K562 (cell line): ENCODE results near the gene ICAM1. TPM values are rescaled to one million over a fixed set of nuclear protein-coding genes. Genes with fewer than 3 reads are reported as not detected.

Experiments used
- E2F3 ChIP-seq: fragments of 250-450 bp; sonication (Bioruptor Pico); IDR thresholded peaks from 2 replicates; pipeline ENCODE4 v1.4.0; 2020; ENCODE audit warnings: mild to moderate bottlenecking
- LCOR ChIP-seq: sonication (generic); formaldehyde crosslinking; IDR thresholded peaks from 2 replicates; pipeline ENCODE4 v1.8.0; 2022; ENCODE audit warnings: mild to moderate bottlenecking, missing genetic modification reagents
- MBD2 ChIP-seq: sonication (generic); IDR thresholded peaks from 2 replicates; pipeline ENCODE4 v1.6.1; 2016; ENCODE audit warnings: low read depth, borderline replicate concordance
- MEIS2 ChIP-seq: fragments of 450-650 bp; IDR thresholded peaks from 2 replicates; pipeline ENCODE4 v1.6.1; 2014; ENCODE audit warnings: mild to moderate bottlenecking; ENCODE audit not compliant: partially characterized antibody
- NRF1 ChIP-seq, 2 experiments: fragments of 450-650 bp; IDR thresholded peaks in 1 of 2; conservative IDR thresholded peaks in 1 of 2; 2 replicates each; pipeline ENCODE4 v1.6.1; 2014; ENCODE audit warnings: mild to moderate bottlenecking in 2 of 2
- SETDB1 ChIP-seq: IDR thresholded peaks from one replicate; pipeline ENCODE4 v1.6.1; 2012; ENCODE audit warnings: low read length, control low read depth, inconsistent platforms
- STAG1 ChIP-seq: sonication (generic); formaldehyde crosslinking; IDR thresholded peaks from 2 replicates; pipeline ENCODE4 v1.5.0; 2020; ENCODE audit warnings: missing genetic modification reagents, borderline replicate concordance
- ZC3H4 ChIP-seq: sonication (generic); formaldehyde crosslinking; IDR thresholded peaks from 2 replicates; pipeline ENCODE4 v1.9.0; 2021; ENCODE audit warnings: missing genetic modification reagents, borderline replicate concordance
- ZEB2 ChIP-seq: fragments of 450-650 bp; IDR thresholded peaks from 2 replicates; pipeline ENCODE4 v1.6.1; 2016
- ZNF174 ChIP-seq: fragments of 250-450 bp; sonication (Bioruptor Pico); IDR thresholded peaks from 2 replicates; pipeline ENCODE4 v1.4.0; 2020; ENCODE audit warnings: mild to moderate bottlenecking
- ZNF263 ChIP-seq: sonication (generic); formaldehyde crosslinking; IDR thresholded peaks from 2 replicates; pipeline ENCODE4 v1.8.0; 2022; ENCODE audit warnings: mild to moderate bottlenecking, missing genetic modification reagents, borderline replicate concordance
- ZNF785 ChIP-seq: fragments of 250-450 bp; sonication (Bioruptor Pico); IDR thresholded peaks from 2 replicates; pipeline ENCODE4 v1.4.0; 2020; ENCODE audit warnings: mild to moderate bottlenecking
- polyA plus RNA-seq, 8 experiments: library from polyadenylated mRNA; depleted of rRNA in 4 of 8; stranded (reverse) in 5 of 8; unstranded in 3 of 8; fragments of >200 nt; fragmentation: Nextera tagmentation in 2 of 8; fragmentation: Illumina TruSeq in 1 of 8; extraction: Ambion mirVana in 2 of 8; extraction: Trizol in 1 of 8; gene quantifications; 2 replicates each; pipeline versions ENCODE4 v1.2.1 to v1.2.3, GENCODE V29; 2011 to 2014; ENCODE audit warnings: inconsistent platforms in 1 of 8, missing spikeins in 1 of 8
- total RNA-seq, 7 experiments: library from RNA; depleted of rRNA in 6 of 7; stranded (reverse); fragments of >200 nt in 6 of 7; fragmentation: Illumina TruSeq in 2 of 7; extraction: Trizol in 2 of 7; gene quantifications; 2 replicates each; pipeline versions ENCODE4 v1.2.1 to v1.2.3, GENCODE V29; 2011 to 2021; ENCODE audit warnings: low replicate concordance in 1 of 7
- TF ChIP-seq, protein P1 (sequence below): fragments of 450-650 bp; IDR thresholded peaks from 2 replicates; pipeline ENCODE4 v1.6.1; 2018; ENCODE audit not compliant: partially characterized antibody
- TF ChIP-seq, protein P2 (sequence below): fragments of 150-350 bp; conservative IDR thresholded peaks from 2 replicates; pipeline ENCODE4 v1.6.1; 2014; ENCODE audit warnings: low read length
- TF ChIP-seq, protein P3 (sequence below), 2 experiments: IDR thresholded peaks; 2 replicates each; pipeline ENCODE4 v1.6.1; 2012; ENCODE audit warnings: improper control_type of control experiment in 2 of 2, low read depth in 2 of 2, low read length in 2 of 2, borderline replicate concordance in 1 of 2
- TF ChIP-seq, protein P4 (sequence below): fragments of 250-450 bp; sonication (Bioruptor Pico); IDR thresholded peaks from 2 replicates; pipeline ENCODE4 v1.5.0; 2021

The ICAM1 gene
- total and polyA plus RNA-seq, 9 of the 15 experiments (the other 6 are each of a cell fraction or from before 2014, with no cell fraction given): 2.3 to 24.4 (median 13.4) TPM

DNA sequence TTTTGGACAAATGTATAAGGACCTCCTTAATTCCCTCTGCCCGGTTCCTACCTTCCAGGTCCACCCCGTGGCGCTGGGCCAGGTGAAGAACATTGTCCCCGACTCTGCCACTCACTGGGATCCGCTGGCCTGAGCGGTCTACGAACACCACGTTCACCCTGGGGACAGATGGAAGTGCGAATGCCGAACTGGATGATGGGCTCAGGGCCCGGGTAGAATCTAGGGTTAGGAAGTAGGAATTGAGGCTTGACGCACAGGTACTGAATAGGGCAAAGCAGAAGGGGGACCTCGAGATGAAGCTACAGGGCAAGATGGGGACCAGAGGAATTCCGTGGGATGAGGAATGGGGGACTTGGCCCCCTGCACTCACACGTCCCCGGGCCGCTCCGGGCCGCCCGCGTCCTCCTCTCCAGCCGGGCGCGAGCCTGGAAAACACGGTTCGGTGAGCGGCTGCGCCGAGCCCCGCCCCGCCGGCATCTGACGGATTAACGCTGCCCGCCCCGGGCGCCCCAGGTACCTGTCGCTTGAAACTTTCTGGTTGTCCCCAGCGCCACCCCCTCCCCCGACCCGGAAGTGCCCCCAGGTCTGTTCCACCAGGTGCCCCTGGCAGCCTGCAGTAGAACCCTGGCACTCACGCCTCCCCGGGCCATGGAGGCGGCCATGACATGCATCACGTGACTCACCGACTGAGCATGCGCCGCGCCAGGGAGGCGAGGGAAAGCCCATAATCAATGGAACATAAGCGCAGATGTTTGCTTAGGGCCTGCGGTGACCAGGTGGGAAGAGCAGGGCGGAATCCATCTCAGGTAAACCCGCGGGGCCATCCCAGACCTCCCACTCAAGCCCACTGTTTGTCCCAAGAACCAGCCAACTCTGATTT lies 44.7 kb downstream of the ICAM1 start, which contains the start of gene FDX2 (continued):
- peak; percentile 93 to 95 for TF ChIP-seq NRF1 (conservative IDR thresholded peaks at IDR 0.05 in 1 of 2, IDR thresholded peaks at IDR 0.05 in 1 of 2)
- no peak for TF ChIP-seq LCOR (CRISPR knock-in tag)
- TF ChIP-seq STAG1 (CRISPR knock-in tag): no peak
- TF ChIP-seq ZC3H4 (CRISPR knock-in tag): no peak
- TF ChIP-seq E2F3 (CRISPR knock-in tag): no peak
- TF ChIP-seq ZNF263 (CRISPR knock-in tag): no peak
- no peak for TF ChIP-seq ZNF785 (CRISPR knock-in tag)
- TF ChIP-seq SETDB1: no peak
- TF ChIP-seq, protein P1, sequence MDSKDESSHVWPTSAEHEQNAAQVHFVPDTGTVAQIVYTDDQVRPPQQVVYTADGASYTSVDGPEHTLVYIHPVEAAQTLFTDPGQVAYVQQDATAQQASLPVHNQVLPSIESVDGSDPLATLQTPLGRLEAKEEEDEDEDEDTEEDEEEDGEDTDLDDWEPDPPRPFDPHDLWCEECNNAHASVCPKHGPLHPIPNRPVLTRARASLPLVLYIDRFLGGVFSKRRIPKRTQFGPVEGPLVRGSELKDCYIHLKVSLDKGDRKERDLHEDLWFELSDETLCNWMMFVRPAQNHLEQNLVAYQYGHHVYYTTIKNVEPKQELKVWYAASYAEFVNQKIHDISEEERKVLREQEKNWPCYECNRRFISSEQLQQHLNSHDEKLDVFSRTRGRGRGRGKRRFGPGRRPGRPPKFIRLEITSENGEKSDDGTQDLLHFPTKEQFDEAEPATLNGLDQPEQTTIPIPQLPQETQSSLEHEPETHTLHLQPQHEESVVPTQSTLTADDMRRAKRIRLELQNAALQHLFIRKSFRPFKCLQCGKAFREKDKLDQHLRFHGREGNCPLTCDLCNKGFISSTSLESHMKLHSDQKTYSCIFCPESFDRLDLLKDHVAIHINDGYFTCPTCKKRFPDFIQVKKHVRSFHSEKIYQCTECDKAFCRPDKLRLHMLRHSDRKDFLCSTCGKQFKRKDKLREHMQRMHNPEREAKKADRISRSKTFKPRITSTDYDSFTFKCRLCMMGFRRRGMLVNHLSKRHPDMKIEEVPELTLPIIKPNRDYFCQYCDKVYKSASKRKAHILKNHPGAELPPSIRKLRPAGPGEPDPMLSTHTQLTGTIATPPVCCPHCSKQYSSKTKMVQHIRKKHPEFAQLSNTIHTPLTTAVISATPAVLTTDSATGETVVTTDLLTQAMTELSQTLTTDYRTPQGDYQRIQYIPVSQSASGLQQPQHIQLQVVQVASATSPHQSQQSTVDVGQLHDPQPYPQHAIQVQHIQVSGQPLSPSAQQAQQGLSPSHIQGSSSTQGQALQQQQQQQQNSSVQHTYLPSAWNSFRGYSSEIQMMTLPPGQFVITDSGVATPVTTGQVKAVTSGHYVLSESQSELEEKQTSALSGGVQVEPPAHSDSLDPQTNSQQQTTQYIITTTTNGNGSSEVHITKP: peak; percentile 17
- TF ChIP-seq ZEB2: no peak
- 0 out of 2 replicates have a peak, but pooled peaks have one; percentile 38 for TF ChIP-seq MBD2
- peak; percentile 8 for TF ChIP-seq MEIS2
- TF ChIP-seq, protein P2, sequence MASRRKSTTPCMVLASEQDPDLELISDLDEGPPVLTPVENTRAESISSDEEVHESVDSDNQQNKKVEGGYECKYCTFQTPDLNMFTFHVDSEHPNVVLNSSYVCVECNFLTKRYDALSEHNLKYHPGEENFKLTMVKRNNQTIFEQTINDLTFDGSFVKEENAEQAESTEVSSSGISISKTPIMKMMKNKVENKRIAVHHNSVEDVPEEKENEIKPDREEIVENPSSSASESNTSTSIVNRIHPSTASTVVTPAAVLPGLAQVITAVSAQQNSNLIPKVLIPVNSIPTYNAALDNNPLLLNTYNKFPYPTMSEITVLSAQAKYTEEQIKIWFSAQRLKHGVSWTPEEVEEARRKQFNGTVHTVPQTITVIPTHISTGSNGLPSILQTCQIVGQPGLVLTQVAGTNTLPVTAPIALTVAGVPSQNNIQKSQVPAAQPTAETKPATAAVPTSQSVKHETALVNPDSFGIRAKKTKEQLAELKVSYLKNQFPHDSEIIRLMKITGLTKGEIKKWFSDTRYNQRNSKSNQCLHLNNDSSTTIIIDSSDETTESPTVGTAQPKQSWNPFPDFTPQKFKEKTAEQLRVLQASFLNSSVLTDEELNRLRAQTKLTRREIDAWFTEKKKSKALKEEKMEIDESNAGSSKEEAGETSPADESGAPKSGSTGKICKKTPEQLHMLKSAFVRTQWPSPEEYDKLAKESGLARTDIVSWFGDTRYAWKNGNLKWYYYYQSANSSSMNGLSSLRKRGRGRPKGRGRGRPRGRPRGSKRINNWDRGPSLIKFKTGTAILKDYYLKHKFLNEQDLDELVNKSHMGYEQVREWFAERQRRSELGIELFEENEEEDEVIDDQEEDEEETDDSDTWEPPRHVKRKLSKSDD: no peak
- TF ChIP-seq, protein P3, sequence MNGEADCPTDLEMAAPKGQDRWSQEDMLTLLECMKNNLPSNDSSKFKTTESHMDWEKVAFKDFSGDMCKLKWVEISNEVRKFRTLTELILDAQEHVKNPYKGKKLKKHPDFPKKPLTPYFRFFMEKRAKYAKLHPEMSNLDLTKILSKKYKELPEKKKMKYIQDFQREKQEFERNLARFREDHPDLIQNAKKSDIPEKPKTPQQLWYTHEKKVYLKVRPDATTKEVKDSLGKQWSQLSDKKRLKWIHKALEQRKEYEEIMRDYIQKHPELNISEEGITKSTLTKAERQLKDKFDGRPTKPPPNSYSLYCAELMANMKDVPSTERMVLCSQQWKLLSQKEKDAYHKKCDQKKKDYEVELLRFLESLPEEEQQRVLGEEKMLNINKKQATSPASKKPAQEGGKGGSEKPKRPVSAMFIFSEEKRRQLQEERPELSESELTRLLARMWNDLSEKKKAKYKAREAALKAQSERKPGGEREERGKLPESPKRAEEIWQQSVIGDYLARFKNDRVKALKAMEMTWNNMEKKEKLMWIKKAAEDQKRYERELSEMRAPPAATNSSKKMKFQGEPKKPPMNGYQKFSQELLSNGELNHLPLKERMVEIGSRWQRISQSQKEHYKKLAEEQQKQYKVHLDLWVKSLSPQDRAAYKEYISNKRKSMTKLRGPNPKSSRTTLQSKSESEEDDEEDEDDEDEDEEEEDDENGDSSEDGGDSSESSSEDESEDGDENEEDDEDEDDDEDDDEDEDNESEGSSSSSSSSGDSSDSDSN (IDR thresholded peaks at IDR 0.05; ENCODE audit: borderline replicate concordance in 1 of 2, low read depth in 2 of 2, low read length in 2 of 2): 0 out of 4 replicates have a peak, but pooled peaks of 1 of the 2 experiments have one; percentile 10
- no peak for TF ChIP-seq ZNF174 (CRISPR knock-in tag)
- TF ChIP-seq, protein P4, sequence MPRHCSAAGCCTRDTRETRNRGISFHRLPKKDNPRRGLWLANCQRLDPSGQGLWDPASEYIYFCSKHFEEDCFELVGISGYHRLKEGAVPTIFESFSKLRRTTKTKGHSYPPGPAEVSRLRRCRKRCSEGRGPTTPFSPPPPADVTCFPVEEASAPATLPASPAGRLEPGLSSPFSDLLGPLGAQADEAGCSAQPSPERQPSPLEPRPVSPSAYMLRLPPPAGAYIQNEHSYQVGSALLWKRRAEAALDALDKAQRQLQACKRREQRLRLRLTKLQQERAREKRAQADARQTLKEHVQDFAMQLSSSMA (CRISPR knock-in tag): 0 out of 2 replicates have a peak, but pooled peaks have one; percentile 28
